GM12878 (cell line): ENCODE results near the gene TSGA10. TPM values are rescaled to one million over a fixed set of nuclear protein-coding genes. Genes with fewer than 3 reads are reported as not detected.

Source experiments
- ATAC-seq: fragments of 200-7000 bp; cut with Tn5 transposase; 3 replicates; pipeline ENCODE4 v1.9.1; 2020; ENCODE audit warnings: mild to moderate bottlenecking, moderate library complexity
- BruUV-seq: library from RNA; stranded (reverse); fragments of 400-500 nt; replicated peaks from 2 replicates; lab custom pipeline; 2021; lab: Mats Ljungman, UMichigan
- CTCF ChIA-PET: fragments of 300-600 bp; sonication (Branson Sonifier 250); formaldehyde crosslinking; extraction: SDS; loops from one replicate; lab custom pipeline; 2021; ENCODE audit warnings: inconsistent platforms; lab: Yijun Ruan, JAX
- POLR2A ChIA-PET: fragments of 350-600 bp; formaldehyde crosslinking; extraction: SDS; loops from one replicate; lab custom pipeline; 2021; ENCODE audit warnings: inconsistent platforms; lab: Charles Lee
- RAD21 ChIA-PET: fragments of 300-600 bp; sonication (Branson Sonifier 250); formaldehyde crosslinking; loops from one replicate; lab custom pipeline; 2023; ENCODE audit warnings: antibody characterized with exemption; ENCODE audit not compliant: unreplicated experiment; lab: Charles Lee
- SMC1A ChIA-PET: fragments of 300-600 bp; sonication (Branson Sonifier 250); formaldehyde crosslinking; loops from one replicate; lab custom pipeline; 2023; ENCODE audit not compliant: unreplicated experiment, uncharacterized antibody; lab: Charles Lee
- DNase-seq: peaks from one replicate; pipeline ENCODE4 v3.0.0-alpha.2; 2011; ENCODE audit warnings: low read depth, low spot score
- FAIRE-seq: peaks from 3 replicates; lab custom pipeline; 2011; peaks lifted over from hg19 to GRCh38; lab: Jason Lieb, UNC
- H2AFZ ChIP-seq: 2 replicates; pipeline ENCODE4 v1.6.0; 2011; ENCODE audit warnings: low read depth, low read length, control low read depth; ENCODE audit not compliant: control insufficient read depth
- H3K27ac ChIP-seq: 2 replicates; pipeline ENCODE4 v1.5.1; 2011; ENCODE audit warnings: control low read depth; ENCODE audit not compliant: control insufficient read depth, insufficient read depth
- H3K27me3 ChIP-seq, 2 experiments: replicated peaks in 1 of 2; 2 replicates each; pipeline versions ENCODE4 v1.6.0 to v1.6.1; 2011; ENCODE audit warnings: low read length in 1 of 2; ENCODE audit not compliant: control insufficient read depth in 2 of 2, insufficient read depth in 2 of 2
- H3K36me3 ChIP-seq, 2 experiments: 2 replicates each; pipeline ENCODE4 v1.5.1; 2011; ENCODE audit warnings: low read length in 1 of 2; ENCODE audit not compliant: control insufficient read depth in 2 of 2, insufficient read depth in 2 of 2
- H3K4me1 ChIP-seq: 2 replicates; pipeline ENCODE4 v1.6.1; 2011; ENCODE audit warnings: mild to moderate bottlenecking, low read length, moderate library complexity, mixed read lengths; ENCODE audit not compliant: control insufficient read depth, insufficient read depth
- H3K4me2 ChIP-seq: 2 replicates; pipeline ENCODE4 v1.6.0; 2011; ENCODE audit warnings: control low read depth; ENCODE audit not compliant: control insufficient read depth, insufficient read depth
- H3K4me3 ChIP-seq: fragments of 200-600 bp; sonication (generic); 2 replicates; pipeline ENCODE4 v1.5.1; 2016
- H3K79me2 ChIP-seq: 2 replicates; pipeline ENCODE4 v1.6.0; 2011; ENCODE audit warnings: low read length; ENCODE audit not compliant: control insufficient read depth, insufficient read depth
- H3K9ac ChIP-seq: 2 replicates; pipeline ENCODE4 v1.8.0; 2011; ENCODE audit warnings: low read length, control low read depth, mixed read lengths; ENCODE audit not compliant: control insufficient read depth, insufficient read depth
- H3K9me3 ChIP-seq: replicated peaks from 3 replicates; pipeline ENCODE4 v1.5.1; 2011; ENCODE audit warnings: mild to moderate bottlenecking, low read length; ENCODE audit not compliant: control insufficient read depth, insufficient read depth
- H4K20me1 ChIP-seq: 2 replicates; pipeline ENCODE4 v1.6.0; 2011; ENCODE audit not compliant: control insufficient read depth, insufficient read depth
- CHD1 ChIP-seq: IDR thresholded peaks from 2 replicates; pipeline ENCODE4 v1.6.1; 2012; ENCODE audit warnings: low read depth, low read length, improper control_type of control experiment
- CUX1 ChIP-seq: IDR thresholded peaks from 2 replicates; pipeline ENCODE4 v1.6.1; 2012; ENCODE audit warnings: improper control_type of control experiment, low read depth, low read length; ENCODE audit not compliant: insufficient replicate concordance
- GABPA ChIP-seq: IDR thresholded peaks from 2 replicates; pipeline ENCODE4 v1.6.1; 2014; ENCODE audit warnings: antibody characterized with exemption, low read depth, mild to moderate bottlenecking, inconsistent platforms
- HDAC2 ChIP-seq: fragments of 200-600 bp; sonication (generic); IDR thresholded peaks from 2 replicates; pipeline ENCODE4 v1.6.1; 2017
- JUND ChIP-seq: IDR thresholded peaks from 2 replicates; pipeline ENCODE4 v1.6.1; 2012; ENCODE audit warnings: low read depth, mild to moderate bottlenecking, low read length, improper control_type of control experiment, moderate library complexity
- NFYB ChIP-seq: IDR thresholded peaks from 2 replicates; pipeline ENCODE4 v1.6.1; 2011; ENCODE audit warnings: low read depth, mild to moderate bottlenecking, low read length, improper control_type of control experiment, moderate library complexity; ENCODE audit not compliant: insufficient read depth
- POLR2AphosphoS5 ChIP-seq: IDR thresholded peaks from 2 replicates; pipeline ENCODE4 v1.6.1; 2011; ENCODE audit warnings: mild to moderate bottlenecking, low read length, inconsistent platforms
- SKIL ChIP-seq: fragments of 450-650 bp; IDR thresholded peaks from 2 replicates; pipeline ENCODE4 v1.6.1; 2017; ENCODE audit warnings: mild to moderate bottlenecking, low read depth, inconsistent platforms; ENCODE audit not compliant: poor library complexity, severe bottlenecking
- USF1 ChIP-seq: IDR thresholded peaks from 2 replicates; pipeline ENCODE4 v1.6.1; 2011; ENCODE audit warnings: borderline replicate concordance, low read depth, mild to moderate bottlenecking, moderate library complexity, mixed read lengths, low read length; ENCODE audit not compliant: insufficient read depth; ENCODE audit errors: extremely low read length
- ZBED1 ChIP-seq: IDR thresholded peaks from 2 replicates; pipeline ENCODE4 v1.6.1; 2016; ENCODE audit warnings: borderline replicate concordance
- WGBS: methylation state at CpG from one replicate; pipeline ENCODE4 v1.1.6; 2016; ENCODE audit warnings: low lambda C conversion rate; ENCODE audit not compliant: insufficient replicate concordance, insufficient coverage; ENCODE audit errors: missing lambda C conversion rate; 5-methylcytosine and 5-hydroxymethylcytosine counted together
- in situ Hi-C: fragments of 300-500 bp; cut with MboI; formaldehyde crosslinking; loops from 9 replicates; pipeline ENCODE4 v1.14.3; 2018; ENCODE audit warnings: mixed read lengths
- intact Hi-C: fragments of 100-400 bp; cut with micrococcal nuclease; formaldehyde crosslinking; loops from one replicate; pipeline ENCODE4 v1.14.2; 2022; ENCODE audit not compliant: unreplicated experiment
- polyA plus RNA-seq, 11 experiments: library from polyadenylated mRNA; depleted of rRNA in 4 of 11; unstranded in 6 of 11; stranded (reverse) in 5 of 11; fragments of >200 nt; fragmentation: Nextera tagmentation in 4 of 11; fragmentation: Illumina TruSeq in 1 of 11; extraction: Ambion mirVana in 4 of 11; extraction: Trizol in 1 of 11; gene quantifications; 1 replicate in 1 of 11; 2 replicates in 10 of 11; pipeline versions ENCODE4 v1.2.1 to v1.2.3, GENCODE V29; 2011 to 2016; ENCODE audit warnings: inconsistent platforms in 2 of 11, missing spikeins in 2 of 11, low read depth in 1 of 11
- total RNA-seq, 4 experiments: library from RNA; depleted of rRNA in 3 of 4; stranded (reverse); fragments of >200 nt in 3 of 4; fragmentation: Illumina TruSeq in 1 of 4; extraction: Trizol in 1 of 4; gene quantifications; 2 replicates each; pipeline versions ENCODE4 v1.2.1 to v1.2.3, GENCODE V29; 2013 to 2021

The TSGA10 gene
- total and polyA plus RNA-seq, 10 of the 15 experiments (the other 5 are each of a cell fraction or from before 2014, with no cell fraction given), result 5.3 to 13.5 (median 8.6) TPM

- BruUV-seq, result no TSS peak
- intact Hi-C loops, result no loop called here
- Histone ChIP-seq H3K79me2 (no peaks in the 10 kb centered on the region), H2AFZ (no peak overlapping the region), H3K4me2 (no peak overlapping the region), H3K27me3 (no peaks in the 10 kb centered on the region), H3K36me3 (no peaks in the 10 kb centered on the region), H3K27ac (no peak overlapping the region)
- 90% methylated on average over 2 of the region's 2 CpGs for WGBS
- FAIRE-seq, result no peak
- RAD21 ChIA-PET, result no interaction called here
- CTCF ChIA-PET, result interaction anchor here (1.4 kb wide), 1 partner anchor 30 kb away, joined by 3 read pairs; no protein-coding TSS in a partner anchor
- TF ChIP-seq NFYB, result no peak
- TF ChIP-seq HDAC2, result no peak
- no peak for TF ChIP-seq ZBED1
- TF ChIP-seq CHD1, result no peak
- no peak for TF ChIP-seq POLR2AphosphoS5
- TF ChIP-seq USF1, result no peak
- no peak for TF ChIP-seq JUND
- TF ChIP-seq, all 136 proteins: peak for 0
- Histone ChIP-seq H3K4me1 (no peaks in the 10 kb centered on the region), H3K4me3 (no peak overlapping the region), H4K20me1 (no peaks in the 10 kb centered on the region), H3K9me3 (no peaks in the 10 kb centered on the region; the same call in 2 of the 3 replicates), H3K9ac (no peak overlapping the region)
- no peak for DNase-seq
- in situ Hi-C loops, result no loop called here
- SMC1A ChIA-PET, result no interaction called here
- POLR2A ChIA-PET, result no interaction called here
- no peak for ATAC-seq
Observed at GRCh38 chr2:99127981-99128380, 26.8 kb downstream of the TSGA10 start.

GRCh38 chr2:99112617-99113016 is 42.1 kb downstream of the TSGA10 start:
- ChIA-PET SMC1A (no interaction called here), CTCF (interaction anchor here (0.7 kb wide), 1 partner anchor 103 kb away, joined by 3 read pairs; no protein-coding TSS in a partner anchor), RAD21 (no interaction called here), POLR2A (no interaction called here)
- FAIRE-seq (no peak), ATAC-seq (no peak), DNase-seq (no peak)
- H3K4me2 ChIP-seq, result no peak overlapping the region
- H3K9me3 ChIP-seq, result no peaks in the 10 kb centered on the region
- H3K79me2 ChIP-seq, result no peaks in the 10 kb centered on the region
- intact Hi-C loops, result no loop called here
- H3K4me1 ChIP-seq, result no peaks in the 10 kb centered on the region
- no peak overlapping the region for H3K9ac ChIP-seq
- no peak overlapping the region for H3K27ac ChIP-seq
- H4K20me1 ChIP-seq, result no peaks in the 10 kb centered on the region
- no peaks in the 10 kb centered on the region for H3K36me3 ChIP-seq
- H3K27me3 ChIP-seq, result no peaks in the 10 kb centered on the region
- 94% methylated on average over 4 of the region's 4 CpGs for WGBS
- no peak overlapping the region for H3K4me3 ChIP-seq
- no TSS peak for BruUV-seq
- in situ Hi-C loops, result no loop called here
- no peak overlapping the region for H2AFZ ChIP-seq
- no peak for TF ChIP-seq GABPA
- no peak for TF ChIP-seq SKIL
- no peak for TF ChIP-seq CUX1
